Measurements from ENCODE around the gene ANP32A. TPM values are rescaled to one million over a fixed set of nuclear protein-coding genes. Genes with fewer than 3 reads are reported as not detected.

Gene ANP32A
- total RNA-seq, 2 experiments from 2014 or later, result 55.1 to 57.3 TPM

GRCh38 chr15:68852461-68852860, 31.8 kb upstream of the ANP32A start:
- Mint-ChIP-seq H3K27me3 (peaks cover 6% of the 10 kb centered on the region), H3K36me3 (ENCODE audit: low read depth) (no peaks in the 10 kb centered on the region), H3K27ac (no peak overlapping the region), H3K9me3 (peaks cover 3% of the 10 kb centered on the region), H3K4me1 (ENCODE audit: low read depth) (no peaks in the 10 kb centered on the region), H3K4me3 (no peak overlapping the region)
- intact Hi-C loops (cut with DNase I, micrococcal nuclease), result loop anchor here in 1 of 2 experiments (10.0 kb wide), 1 partner anchor 62 kb away; no protein-coding TSS in a partner anchor
- Histone ChIP-seq H3K27me3 (ENCODE audit: control insufficient read depth in 1 of 2, insufficient read depth in 2 of 2, low read length in 2 of 2) (peaks cover 0 to 5% of the 10 kb centered on the region in 2 experiments), H3K9me3 (ENCODE audit: control insufficient read depth in 1 of 2, insufficient read depth in 1 of 2, low read length in 2 of 2) (peaks cover under 1 to 6% of the 10 kb centered on the region in 2 experiments), H3K4me3 (ENCODE audit: low read length) (no peak overlapping the region), H3K27ac (ENCODE audit: low read depth in 1 of 2, low read length in 2 of 2) (no peak overlapping the region), H3K36me3 (ENCODE audit: insufficient read depth, low read length) (no peaks in the 10 kb centered on the region), H3K4me1 (ENCODE audit: insufficient read depth, low read length) (no peaks in the 10 kb centered on the region)
- ATAC-seq (ENCODE audit: poor library complexity) (no peak), DNase-seq (no peak)
- CTCF ChIA-PET, result interaction anchor here (0.6 kb wide), 1 partner anchor 77 kb away, joined by 3 read pairs; no protein-coding TSS in a partner anchor
- POLR2A ChIA-PET, result no interaction called here
- no peak for TF ChIP-seq CTCF (IDR thresholded peaks at IDR 0.05)

DNA sequence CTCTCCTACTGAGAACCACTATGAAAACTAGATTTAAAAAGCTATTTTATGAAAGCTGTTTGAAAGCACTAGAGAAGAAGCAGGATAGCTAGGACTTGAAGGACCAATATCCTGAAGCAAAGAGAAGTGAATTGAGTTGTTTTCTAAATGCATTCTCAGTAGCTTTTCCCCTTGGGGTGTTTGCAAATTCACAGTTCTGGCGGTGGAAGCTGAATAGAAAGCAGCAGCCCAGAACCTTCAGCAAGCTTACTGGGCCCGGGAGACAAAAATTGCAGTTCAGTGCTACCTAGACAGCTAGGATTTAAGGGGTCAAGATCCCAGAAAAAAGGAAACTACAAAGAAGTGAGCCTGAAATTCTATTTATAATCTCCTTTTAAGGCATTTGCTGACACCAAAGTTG, 31.3 kb upstream of the ANP32A start:
- peaks cover 3% of the 10 kb centered on the region for H3K9me3 Mint-ChIP-seq
- no peaks in the 10 kb centered on the region for H3K36me3 ChIP-seq (ENCODE audit: insufficient read depth, low read length)
- intact Hi-C loops (cut with DNase I, micrococcal nuclease), result loop anchor here in 1 of 2 experiments (10.0 kb wide), 1 partner anchor 63 kb away; no protein-coding TSS in a partner anchor
- no peak overlapping the region for H3K4me3 ChIP-seq (ENCODE audit: low read length)
- H3K4me1 ChIP-seq (ENCODE audit: insufficient read depth, low read length), result no peaks in the 10 kb centered on the region
- no peak for ATAC-seq (ENCODE audit: poor library complexity)
- CTCF ChIA-PET, result interaction anchor here (0.6 kb wide), 1 partner anchor 76 kb away, joined by 3 read pairs; no protein-coding TSS in a partner anchor
- H3K9me3 ChIP-seq (ENCODE audit: control insufficient read depth in 1 of 2, insufficient read depth in 1 of 2, low read length in 2 of 2), result peaks cover 0 to 1% of the 10 kb centered on the region in 2 experiments
- H3K27ac ChIP-seq (ENCODE audit: low read depth in 1 of 2, low read length in 2 of 2), result no peak overlapping the region
- no peak overlapping the region for H3K27ac Mint-ChIP-seq
- H3K4me1 Mint-ChIP-seq (ENCODE audit: low read depth), result no peaks in the 10 kb centered on the region
- H3K36me3 Mint-ChIP-seq (ENCODE audit: low read depth), result no peaks in the 10 kb centered on the region
- peaks cover 6% of the 10 kb centered on the region for H3K27me3 Mint-ChIP-seq
- H3K4me3 Mint-ChIP-seq, result no peak overlapping the region
- H3K27me3 ChIP-seq (ENCODE audit: control insufficient read depth in 1 of 2, insufficient read depth in 2 of 2, low read length in 2 of 2), result peaks cover 0 to 5% of the 10 kb centered on the region in 2 experiments
- no peak for DNase-seq
- POLR2A ChIA-PET, result no interaction called here
- no peak for TF ChIP-seq CTCF (IDR thresholded peaks at IDR 0.05)

DNA sequence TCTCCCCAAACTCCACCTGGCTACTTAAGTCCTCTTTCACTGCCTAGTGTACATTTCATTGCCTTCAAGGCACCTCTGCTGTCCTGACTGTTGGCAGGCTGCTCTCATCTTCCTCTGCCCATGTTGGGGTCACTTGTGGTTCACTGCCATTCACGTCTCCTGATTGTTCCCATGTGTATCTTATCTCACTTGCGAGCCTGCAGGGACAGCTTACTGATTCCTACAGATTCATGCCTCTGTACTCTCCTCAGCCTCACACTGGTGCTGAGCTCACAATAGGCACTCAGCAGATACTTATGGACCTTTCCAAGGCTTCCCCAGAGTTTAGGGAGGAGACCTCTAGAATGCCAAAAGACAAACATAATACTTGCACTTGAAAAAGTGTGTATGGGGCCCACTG, 28.8 kb upstream of the ANP32A start:
- CTCF ChIA-PET, result no interaction called here
- H3K27ac Mint-ChIP-seq, result no peak overlapping the region
- Histone ChIP-seq H3K4me1 (ENCODE audit: insufficient read depth, low read length) (no peaks in the 10 kb centered on the region), H3K4me3 (ENCODE audit: low read length) (no peak overlapping the region), H3K9me3 (ENCODE audit: control insufficient read depth in 1 of 2, insufficient read depth in 1 of 2, low read length in 2 of 2) (no peaks in the 10 kb centered on the region), H3K36me3 (ENCODE audit: insufficient read depth, low read length) (no peaks in the 10 kb centered on the region), H3K27me3 (ENCODE audit: control insufficient read depth in 1 of 2, insufficient read depth in 2 of 2, low read length in 2 of 2) (peaks cover 8 to 11% of the 10 kb centered on the region in 2 experiments), H3K27ac (ENCODE audit: low read depth in 1 of 2, low read length in 2 of 2) (no peak overlapping the region)
- ATAC-seq (ENCODE audit: poor library complexity), result no peak
- TF ChIP-seq CTCF (IDR thresholded peaks at IDR 0.05), result no peak
- DNase-seq, result no peak
- no peaks in the 10 kb centered on the region for H3K9me3 Mint-ChIP-seq
- no peak overlapping the region for H3K4me3 Mint-ChIP-seq
- H3K27me3 Mint-ChIP-seq, result peaks cover 16% of the 10 kb centered on the region
- H3K36me3 Mint-ChIP-seq (ENCODE audit: low read depth), result no peaks in the 10 kb centered on the region
- intact Hi-C loops (cut with DNase I, micrococcal nuclease), result no loop called here
- H3K4me1 Mint-ChIP-seq (ENCODE audit: low read depth), result no peaks in the 10 kb centered on the region
- POLR2A ChIA-PET, result no interaction called here
